CD8-positive, alpha-beta memory T cell (primary cell): ENCODE data around the gene GUCA1A. TPM values are rescaled to one million over a fixed set of nuclear protein-coding genes. Genes with fewer than 3 reads are reported as not detected.
A peak's percentile ranks its signal among the peaks of the same experiment; 100 is the strongest.
"Not testable (repeated sequence)": the region's sequence is repeated elsewhere in the genome, so short reads cannot be mapped to it uniquely, and the experiment has no call there.

Source experiments
- CTCF ChIA-PET: fragments of 350-600 bp; sonication (Branson Sonifier 250); formaldehyde crosslinking; loops from one replicate; lab custom pipeline; 2021; ENCODE audit warnings: antibody characterized with exemption; lab: Charles Lee
- POLR2A ChIA-PET: fragments of 350-600 bp; sonication (Branson Sonifier 250); formaldehyde crosslinking; loops from one replicate; lab custom pipeline; 2021; ENCODE audit warnings: antibody characterized with exemption; lab: Charles Lee
- DNase-seq, 5 donors: peaks; one replicate each; pipeline versions ENCODE4 v3.0.0 to v3.0.0-alpha.2; 2020 to 2022; ENCODE audit warnings: mixed read lengths in 1 of 5
- H3K27ac ChIP-seq: one replicate; pipeline ENCODE4 v1.7.0; 2013; ENCODE audit warnings: low read depth, mild to moderate bottlenecking, low read length, moderate library complexity
- H3K27me3 ChIP-seq: 2 replicates; pipeline ENCODE4 v1.7.0; 2013; ENCODE audit warnings: low read length, mild to moderate bottlenecking; ENCODE audit not compliant: insufficient read depth, poor library complexity, severe bottlenecking
- H3K36me3 ChIP-seq: 2 replicates; pipeline ENCODE4 v1.7.0; 2013; ENCODE audit warnings: mild to moderate bottlenecking, low read length, moderate library complexity; ENCODE audit not compliant: insufficient read depth
- H3K4me1 ChIP-seq: 2 replicates; pipeline ENCODE4 v1.7.0; 2013; ENCODE audit warnings: mild to moderate bottlenecking, low read length, moderate library complexity; ENCODE audit not compliant: insufficient read depth
- H3K4me3 ChIP-seq: 2 replicates; pipeline ENCODE4 v1.7.0; 2013; ENCODE audit warnings: mild to moderate bottlenecking, low read length
- H3K9me3 ChIP-seq: 2 replicates; pipeline ENCODE4 v1.7.0; 2013; ENCODE audit warnings: mild to moderate bottlenecking, low read length
- H3K27ac Mint-ChIP-seq, 8 donors: one replicate each; pipeline ENCODE4 v1.8.0; 2020 to 2021; ENCODE audit warnings: mixed read lengths in 8 of 8, mild to moderate bottlenecking in 6 of 8, inconsistent platforms in 3 of 8, moderate library complexity in 3 of 8
- H3K27me3 Mint-ChIP-seq, 2 donors: one replicate each; pipeline ENCODE4 v1.8.0; 2020 to 2021; ENCODE audit warnings: mixed read lengths in 2 of 2, mild to moderate bottlenecking in 1 of 2, moderate library complexity in 1 of 2
- H3K36me3 Mint-ChIP-seq, 3 donors: one replicate each; pipeline ENCODE4 v1.8.0; 2020 to 2021; ENCODE audit warnings: mixed read lengths in 3 of 3, inconsistent platforms in 1 of 3, mild to moderate bottlenecking in 1 of 3
- H3K4me1 Mint-ChIP-seq, 3 donors: one replicate each; pipeline ENCODE4 v1.8.0; 2020 to 2021; ENCODE audit warnings: mixed read lengths in 3 of 3, inconsistent platforms in 1 of 3, mild to moderate bottlenecking in 1 of 3
- H3K4me3 Mint-ChIP-seq, 7 donors: one replicate each; pipeline ENCODE4 v1.8.0; 2020 to 2021; ENCODE audit warnings: mixed read lengths in 7 of 7, mild to moderate bottlenecking in 6 of 7, moderate library complexity in 4 of 7, inconsistent platforms in 2 of 7
- H3K9me3 Mint-ChIP-seq, 5 donors: one replicate each; pipeline ENCODE4 v1.8.0; 2020 to 2022; ENCODE audit warnings: mixed read lengths in 5 of 5, mild to moderate bottlenecking in 3 of 5, moderate library complexity in 2 of 5, inconsistent platforms in 1 of 5
- polyA plus RNA-seq: library from polyadenylated mRNA; unstranded; fragments of 300-500 nt; fragmentation: Illumina TruSeq; gene quantifications from one replicate; pipeline ENCODE4 v1.2.3, GENCODE V29; 2021
- total RNA-seq, 2 experiments: library from RNA; stranded (reverse); gene quantifications; one replicate each; pipeline ENCODE4 v1.2.3, GENCODE V29; 2021

Gene GUCA1A
- total and polyA plus RNA-seq, 3 experiments from 2014 or later, result not detected

GRCh38 chr6:42169780-42170179, 3.4 kb upstream of the GUCA1A start:
- H3K4me1 ChIP-seq, DNase-seq, H3K36me3 ChIP-seq, H3K9me3 Mint-ChIP-seq, H3K4me3 Mint-ChIP-seq, H3K36me3 Mint-ChIP-seq, H3K9me3 ChIP-seq, H3K27ac ChIP-seq, POLR2A ChIA-PET, H3K27me3 ChIP-seq, H3K4me3 ChIP-seq, H3K4me1 Mint-ChIP-seq: not testable (repeated sequence)
- Mint-ChIP-seq H3K27ac (peak overlapping the region in 1 of 8 donors; percentile 7), H3K27me3 (peaks cover 12 to 16% of the 10 kb centered on the region in 2 donors)
- CTCF ChIA-PET, result interaction anchor here (1.8 to 2.2 kb wide), 2 partner anchors 65 to 378 kb away, joined by 5 to 7 read pairs; no protein-coding TSS in a partner anchor

GRCh38 chr6:42171813-42172581, 1.2 kb upstream of the GUCA1A start:
- no peak overlapping the region for H3K4me3 Mint-ChIP-seq
- H3K4me3 ChIP-seq, result no peak overlapping the region
- H3K36me3 ChIP-seq, result no peaks in the 10 kb centered on the region
- H3K36me3 Mint-ChIP-seq, result no peaks in the 10 kb centered on the region
- no peak for DNase-seq
- no peaks in the 10 kb centered on the region for H3K4me1 Mint-ChIP-seq
- peaks cover 3 to 10% of the 10 kb centered on the region in 2 donors for H3K27me3 Mint-ChIP-seq
- CTCF ChIA-PET, result no interaction called here
- no peaks in the 10 kb centered on the region for H3K4me1 ChIP-seq
- POLR2A ChIA-PET, result no interaction called here
- H3K27ac ChIP-seq, result no peak overlapping the region
- no peaks in the 10 kb centered on the region for H3K9me3 ChIP-seq
- H3K27ac Mint-ChIP-seq, result peak overlapping the region in 1 of 8 donors; percentile 92
- no peaks in the 10 kb centered on the region for H3K27me3 ChIP-seq
- H3K9me3 Mint-ChIP-seq, result no peaks in the 10 kb centered on the region

- H3K4me3 ChIP-seq, result no peak overlapping the region
- H3K27ac ChIP-seq, result no peak overlapping the region
- H3K9me3 Mint-ChIP-seq, result no peaks in the 10 kb centered on the region
- H3K27me3 Mint-ChIP-seq, result peaks cover 6 to 11% of the 10 kb centered on the region in 2 donors
- ChIA-PET POLR2A (no interaction called here), CTCF (no interaction called here)
- no peaks in the 10 kb centered on the region for H3K36me3 Mint-ChIP-seq
- H3K4me1 ChIP-seq, result no peaks in the 10 kb centered on the region
- peaks cover 0 to 7% (median 0%) of the 10 kb centered on the region in 3 donors for H3K4me1 Mint-ChIP-seq
- H3K4me3 Mint-ChIP-seq, result no peak overlapping the region
- no peaks in the 10 kb centered on the region for H3K36me3 ChIP-seq
- H3K27ac Mint-ChIP-seq, result no peak overlapping the region
- no peaks in the 10 kb centered on the region for H3K9me3 ChIP-seq
- no peaks in the 10 kb centered on the region for H3K27me3 ChIP-seq
- DNase-seq, result no peak
These were observed 2.7 kb downstream of the GUCA1A start for GRCh38 chr6:42175860-42176259.

GRCh38 chr6:42176981-42177380, 3.8 kb downstream of the GUCA1A start:
- no peak overlapping the region for H3K4me3 ChIP-seq
- CTCF ChIA-PET, result interaction anchor here (0.7 kb wide), 1 partner anchor 10 kb away, joined by 3 read pairs; no protein-coding TSS in a partner anchor
- Mint-ChIP-seq H3K4me1 (peaks cover 0 to 7% (median 0%) of the 10 kb centered on the region in 3 donors), H3K27me3 (peaks cover 6 to 13% of the 10 kb centered on the region in 2 donors), H3K4me3 (no peak overlapping the region), H3K36me3 (no peaks in the 10 kb centered on the region), H3K9me3 (no peaks in the 10 kb centered on the region), H3K27ac (no peak overlapping the region)
- no peak for DNase-seq
- no peak overlapping the region for H3K27ac ChIP-seq
- H3K9me3 ChIP-seq, result no peaks in the 10 kb centered on the region
- POLR2A ChIA-PET, result no interaction called here
- no peaks in the 10 kb centered on the region for H3K4me1 ChIP-seq
- no peaks in the 10 kb centered on the region for H3K36me3 ChIP-seq
- no peaks in the 10 kb centered on the region for H3K27me3 ChIP-seq

- Histone ChIP-seq H3K4me1 (no peaks in the 10 kb centered on the region), H3K36me3 (no peaks in the 10 kb centered on the region), H3K27me3 (no peaks in the 10 kb centered on the region), H3K9me3 (no peaks in the 10 kb centered on the region), H3K27ac (no peak overlapping the region), H3K4me3 (no peak overlapping the region)
- Mint-ChIP-seq H3K27ac (no peak overlapping the region), H3K27me3 (peaks cover 6 to 13% of the 10 kb centered on the region in 2 donors), H3K4me3 (peak overlapping the region in 1 of 7 donors; percentile 17), H3K9me3 (no peaks in the 10 kb centered on the region), H3K4me1 (peaks cover 0 to 7% (median 0%) of the 10 kb centered on the region in 3 donors), H3K36me3 (no peaks in the 10 kb centered on the region)
- ChIA-PET CTCF (interaction anchor here (0.7 kb wide), 1 partner anchor 10 kb away, joined by 3 read pairs; no protein-coding TSS in a partner anchor), POLR2A (interaction anchor here (0.6 kb wide), 1 partner anchor 126 kb away, joined by 3 read pairs; no protein-coding TSS in a partner anchor)
- DNase-seq, result peak in 1 of 5 donors; percentile 6
These were observed 4.6 kb downstream of the GUCA1A start for GRCh38 chr6:42177514-42178364.

- Histone ChIP-seq H3K27ac (no peak overlapping the region), H3K27me3 (no peaks in the 10 kb centered on the region), H3K9me3 (no peaks in the 10 kb centered on the region), H3K4me3 (no peak overlapping the region), H3K36me3 (no peaks in the 10 kb centered on the region), H3K4me1 (no peaks in the 10 kb centered on the region)
- no peaks in the 10 kb centered on the region for H3K9me3 Mint-ChIP-seq
- ChIA-PET CTCF (no interaction called here), POLR2A (no interaction called here)
- DNase-seq, result no peak
- peaks cover 0 to 7% (median 0%) of the 10 kb centered on the region in 3 donors for H3K4me1 Mint-ChIP-seq
- no peak overlapping the region for H3K27ac Mint-ChIP-seq
- H3K4me3 Mint-ChIP-seq, result no peak overlapping the region
- no peaks in the 10 kb centered on the region for H3K36me3 Mint-ChIP-seq
- H3K27me3 Mint-ChIP-seq, result peaks cover 6 to 18% of the 10 kb centered on the region in 2 donors
These were observed 6.2 kb downstream of the GUCA1A start for GRCh38 chr6:42179261-42179944.

GRCh38 chr6:42179945-42180313, 6.8 kb downstream of the GUCA1A start:
- Mint-ChIP-seq H3K27ac (no peak overlapping the region), H3K4me1 (peaks cover 0 to 7% (median 0%) of the 10 kb centered on the region in 3 donors), H3K9me3 (no peaks in the 10 kb centered on the region), H3K4me3 (no peak overlapping the region), H3K27me3 (peaks cover 6 to 18% of the 10 kb centered on the region in 2 donors), H3K36me3 (no peaks in the 10 kb centered on the region)
- no peak for DNase-seq
- POLR2A ChIA-PET, result no interaction called here
- Histone ChIP-seq H3K9me3 (no peaks in the 10 kb centered on the region), H3K27me3 (no peaks in the 10 kb centered on the region), H3K36me3 (no peaks in the 10 kb centered on the region), H3K4me3 (no peak overlapping the region), H3K27ac (no peak overlapping the region), H3K4me1 (no peaks in the 10 kb centered on the region)
- CTCF ChIA-PET, result no interaction called here
